Neuronal stem cell (in vitro differentiated cells): ENCODE measurements around the gene C19orf53.

Experiments
- DNase-seq: peaks from one replicate; pipeline ENCODE4 v3.0.0-alpha.2; 2013; ENCODE audit warnings: low spot score
- H2AFZ ChIP-seq: one replicate; pipeline ENCODE4 v1.6.1; 2013; ENCODE audit warnings: mild to moderate bottlenecking, low read length, inconsistent platforms
- H2AK5ac ChIP-seq: 2 replicates; pipeline ENCODE4 v1.6.1; 2013; ENCODE audit warnings: low read depth, mild to moderate bottlenecking, inconsistent platforms, low read length, moderate library complexity, mixed read lengths
- H2BK120ac ChIP-seq: 2 replicates; pipeline ENCODE4 v1.6.1; 2013; ENCODE audit warnings: low read depth, mild to moderate bottlenecking, inconsistent platforms, low read length, moderate library complexity, mixed read lengths
- H2BK12ac ChIP-seq: one replicate; pipeline ENCODE4 v1.6.1; 2013; ENCODE audit warnings: low read length, inconsistent platforms
- H2BK15ac ChIP-seq: 2 replicates; pipeline ENCODE4 v1.6.1; 2013; ENCODE audit warnings: mild to moderate bottlenecking, low read length, inconsistent platforms, mixed read lengths
- H2BK5ac ChIP-seq: one replicate; pipeline ENCODE4 v1.6.1; 2013; ENCODE audit warnings: inconsistent platforms, mild to moderate bottlenecking, low read length, moderate library complexity
- H3K14ac ChIP-seq: one replicate; pipeline ENCODE4 v1.6.1; 2013; ENCODE audit warnings: low read length, inconsistent platforms
- H3K18ac ChIP-seq: 2 replicates; pipeline ENCODE4 v1.6.1; 2013; ENCODE audit warnings: low read length, inconsistent platforms
- H3K23ac ChIP-seq: 2 replicates; pipeline ENCODE4 v1.6.1; 2013; ENCODE audit warnings: low read depth, mild to moderate bottlenecking, mixed read lengths, low read length, inconsistent platforms; ENCODE audit not compliant: poor library complexity
- H3K27ac ChIP-seq: replicated peaks from 3 replicates; pipeline ENCODE4 v1.5.1; 2013; ENCODE audit warnings: low read length, inconsistent platforms
- H3K27me3 ChIP-seq, 3 experiments: 2 replicates each; pipeline ENCODE4 v1.6.1; 2013; ENCODE audit warnings: low read length in 3 of 3, mild to moderate bottlenecking in 2 of 3, inconsistent platforms in 1 of 3, low read depth in 1 of 3, mixed read lengths in 1 of 3, moderate library complexity in 1 of 3; ENCODE audit not compliant: control insufficient read depth in 3 of 3, insufficient read depth in 3 of 3
- H3K36me3 ChIP-seq, 2 donors: replicated peaks in 1 of 2; 2 replicates each; pipeline ENCODE4 v1.6.1; 2013; ENCODE audit warnings: low read length in 2 of 2; ENCODE audit not compliant: control insufficient read depth in 2 of 2, insufficient read depth in 2 of 2
- H3K4ac ChIP-seq: 2 replicates; pipeline ENCODE4 v1.6.1; 2013; ENCODE audit warnings: inconsistent platforms, mild to moderate bottlenecking, low read length, moderate library complexity
- H3K4me1 ChIP-seq, 2 donors: 1 replicate in 1 of 2; 2 replicates in 1 of 2; pipeline ENCODE4 v1.6.1; 2013; ENCODE audit warnings: low read length in 2 of 2, low read depth in 1 of 2; ENCODE audit not compliant: control insufficient read depth in 2 of 2, insufficient read depth in 1 of 2
- H3K4me2 ChIP-seq: one replicate; pipeline ENCODE4 v1.6.1; 2013; ENCODE audit warnings: mild to moderate bottlenecking, low read length, inconsistent platforms; ENCODE audit not compliant: insufficient read depth, poor library complexity, severe bottlenecking
- H3K4me3 ChIP-seq, 2 donors: 2 replicates each; pipeline ENCODE4 v1.5.1; 2013; ENCODE audit warnings: low read length in 2 of 2, mild to moderate bottlenecking in 2 of 2, inconsistent platforms in 1 of 2, moderate library complexity in 1 of 2
- H3K79me1 ChIP-seq: one replicate; pipeline ENCODE4 v1.6.1; 2013; ENCODE audit warnings: low read depth, mild to moderate bottlenecking, inconsistent platforms, low read length, moderate library complexity
- H3K9ac ChIP-seq: one replicate; pipeline ENCODE4 v1.6.1; 2013; ENCODE audit warnings: mild to moderate bottlenecking, low read depth, low read length, inconsistent platforms; ENCODE audit not compliant: poor library complexity
- H3K9me3 ChIP-seq, 2 donors: replicated peaks in 1 of 2; 2 replicates each; pipeline versions ENCODE3 to v1.6.1; 2013; ENCODE audit warnings: low read length in 2 of 2, mild to moderate bottlenecking in 2 of 2, inconsistent platforms in 1 of 2, low read depth in 1 of 2, mixed read lengths in 1 of 2, moderate library complexity in 1 of 2; ENCODE audit not compliant: control insufficient read depth in 2 of 2, insufficient read depth in 1 of 2
- H4K8ac ChIP-seq: one replicate; pipeline ENCODE4 v1.6.1; 2013; ENCODE audit warnings: low read depth, mild to moderate bottlenecking, inconsistent platforms, low read length, moderate library complexity
- H4K91ac ChIP-seq: one replicate; pipeline ENCODE4 v1.6.1; 2013; ENCODE audit warnings: low read length, low read depth, mild to moderate bottlenecking, inconsistent platforms; ENCODE audit not compliant: poor library complexity
- WGBS, 2 donors: extraction: QIAGEN DNeasy Blood & Tissue Kit; methylation state at CpG; one replicate each; pipeline ENCODE4 v1.1.7; 2013; ENCODE audit warnings: missing lambda C conversion rate in 2 of 2, mixed read lengths in 1 of 2; ENCODE audit not compliant: insufficient read length in 2 of 2, insufficient replicate concordance in 1 of 2; ENCODE audit errors: extremely low coverage in 2 of 2; 5-methylcytosine and 5-hydroxymethylcytosine counted together

Gene C19orf53

DNA sequence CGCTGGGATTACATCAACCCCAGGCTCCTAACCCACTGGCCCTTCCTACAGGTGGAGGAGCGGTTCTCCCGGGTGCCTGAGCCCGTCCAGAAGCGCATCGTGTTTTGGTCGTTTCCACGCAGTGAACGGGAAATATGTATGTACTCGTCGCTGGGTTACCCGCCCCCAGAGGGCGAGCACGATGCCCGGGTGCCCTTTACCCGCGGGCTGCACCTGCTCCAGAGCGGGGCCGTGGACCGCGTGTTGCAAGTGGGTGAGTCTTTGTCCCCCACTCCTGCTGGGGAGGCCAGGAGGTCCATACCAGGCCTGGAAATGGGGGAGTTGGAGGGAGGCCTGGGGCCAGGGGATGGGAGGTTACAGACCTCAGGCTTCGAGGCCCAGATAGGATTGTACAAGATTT lies 25.4 kb downstream of the C19orf53 start:
- H4K91ac ChIP-seq: no peak overlapping the region
- H3K14ac ChIP-seq: no peak overlapping the region
- H3K4me1 ChIP-seq: peaks cover 4 to 8% of the 10 kb centered on the region in 2 donors
- H3K27me3 ChIP-seq: no peaks in the 10 kb centered on the region
- peak overlapping the region; percentile 19 for H3K18ac ChIP-seq
- no peak overlapping the region for H4K8ac ChIP-seq
- DNase-seq: no peak
- H3K4me2 ChIP-seq: no peak overlapping the region
- no peak overlapping the region for H2BK12ac ChIP-seq
- WGBS, 2 donors: no CpG with 5 or more reads among the region's 22 CpGs
- no peaks in the 10 kb centered on the region for H3K9me3 ChIP-seq
- no peak overlapping the region for H2BK15ac ChIP-seq
- no peak overlapping the region for H3K27ac ChIP-seq
- no peak overlapping the region for H3K9ac ChIP-seq
- no peak overlapping the region for H3K4ac ChIP-seq
- peaks cover 17% of the 10 kb centered on the region for H3K79me1 ChIP-seq
- H3K4me3 ChIP-seq: peak overlapping the region in 1 of 2 donors; percentile 42
- no peak overlapping the region for H2BK120ac ChIP-seq
- no peak overlapping the region for H3K23ac ChIP-seq
- no peak overlapping the region for H2BK5ac ChIP-seq
- H2AK5ac ChIP-seq: no peak overlapping the region
- no peak overlapping the region for H2AFZ ChIP-seq
- peaks cover 13 to 31% of the 10 kb centered on the region in 2 donors for H3K36me3 ChIP-seq

DNA sequence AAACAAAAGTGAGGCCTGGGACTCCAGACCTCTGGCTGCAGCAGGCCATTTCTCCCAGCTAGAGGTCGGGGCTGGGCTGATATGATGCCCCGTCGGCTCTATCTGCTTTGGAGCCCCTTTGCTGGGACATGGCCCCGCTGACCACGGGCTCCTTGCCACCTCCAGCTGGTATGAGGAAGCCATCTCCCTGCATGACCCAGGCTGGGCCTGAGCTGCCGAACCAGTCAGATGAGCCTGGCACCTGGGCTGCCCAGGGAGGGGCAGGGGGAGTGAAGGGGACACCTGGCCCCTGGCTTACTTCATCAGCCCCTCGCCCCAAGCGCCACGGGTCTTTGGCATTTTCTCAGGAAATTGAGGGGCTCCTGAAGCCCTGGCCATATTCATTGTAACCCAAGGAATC lies 28.8 kb downstream of the C19orf53 start:
- peaks cover 0 to 1% of the 10 kb centered on the region in 2 donors for H3K4me1 ChIP-seq
- H3K9ac ChIP-seq: no peak overlapping the region
- H2AFZ ChIP-seq: no peak overlapping the region
- no peak overlapping the region for H2BK12ac ChIP-seq
- no peaks in the 10 kb centered on the region for H3K9me3 ChIP-seq
- H2BK120ac ChIP-seq: no peak overlapping the region
- H2BK15ac ChIP-seq: no peak overlapping the region
- no peak overlapping the region for H4K8ac ChIP-seq
- peaks cover 35 to 55% of the 10 kb centered on the region in 2 donors for H3K36me3 ChIP-seq
- WGBS, 2 donors: no CpG with 5 or more reads among the region's 9 CpGs
- H2AK5ac ChIP-seq: no peak overlapping the region
- DNase-seq: no peak
- H3K18ac ChIP-seq: no peak overlapping the region
- H4K91ac ChIP-seq: no peak overlapping the region
- no peak overlapping the region for H3K4me3 ChIP-seq
- no peak overlapping the region for H3K4ac ChIP-seq
- H3K23ac ChIP-seq: peak overlapping the region; percentile 96
- H3K4me2 ChIP-seq: no peak overlapping the region
- no peak overlapping the region for H2BK5ac ChIP-seq
- H3K14ac ChIP-seq: no peak overlapping the region
- H3K79me1 ChIP-seq: peaks cover 11% of the 10 kb centered on the region
- H3K27ac ChIP-seq: no peak overlapping the region
- H3K27me3 ChIP-seq: no peaks in the 10 kb centered on the region

GRCh38 chr19:13804830-13805683 lies 30.8 kb downstream of the C19orf53 start:
- Histone ChIP-seq H3K4me3 (no peak overlapping the region), H2BK5ac (no peak overlapping the region), H2AK5ac (peak overlapping the region; percentile 46), H3K27ac (no peak overlapping the region), H3K14ac (no peak overlapping the region), H3K79me1 (peaks cover 9% of the 10 kb centered on the region), H3K36me3 (peaks cover 43 to 72% of the 10 kb centered on the region in 2 donors), H3K9ac (no peak overlapping the region), H2BK15ac (peak overlapping the region; percentile 49), H3K18ac (peak overlapping the region; percentile 48), H3K4ac (no peak overlapping the region), H3K23ac (peak overlapping the region; percentile 73), H3K27me3 (no peaks in the 10 kb centered on the region), H4K91ac (no peak overlapping the region), H2BK12ac (no peak overlapping the region), H4K8ac (no peak overlapping the region), H3K4me1 (peaks cover 0 to 1% of the 10 kb centered on the region in 2 donors), H2BK120ac (peak overlapping the region; percentile 61), H2AFZ (no peak overlapping the region), H3K9me3 (no peaks in the 10 kb centered on the region), H3K4me2 (no peak overlapping the region)
- 100% methylated on average over 2 of the region's 35 CpGs; no CpG with 5 or more reads in 1 of the 2 donors for WGBS, 2 donors
- DNase-seq: no peak

- Histone ChIP-seq H3K4ac (no peak overlapping the region), H3K27ac (no peak overlapping the region), H2AK5ac (no peak overlapping the region), H3K14ac (no peak overlapping the region), H3K36me3 (peaks cover 42 to 72% of the 10 kb centered on the region in 2 donors), H2BK12ac (no peak overlapping the region), H3K23ac (no peak overlapping the region), H2AFZ (no peak overlapping the region), H3K9ac (no peak overlapping the region), H3K18ac (no peak overlapping the region), H2BK5ac (no peak overlapping the region), H3K79me1 (peaks cover 7% of the 10 kb centered on the region), H4K91ac (no peak overlapping the region), H2BK15ac (no peak overlapping the region), H4K8ac (no peak overlapping the region), H3K27me3 (no peaks in the 10 kb centered on the region), H3K4me3 (no peak overlapping the region), H3K4me1 (peaks cover 0 to 1% of the 10 kb centered on the region in 2 donors), H3K9me3 (no peaks in the 10 kb centered on the region), H3K4me2 (no peak overlapping the region), H2BK120ac (no peak overlapping the region)
- no peak for DNase-seq
- 100% methylated on average over 1 of the region's 3 CpGs; no CpG with 5 or more reads in 1 of the 2 donors for WGBS, 2 donors
Measured at GRCh38 chr19:13806728-13807127, 32.5 kb downstream of the C19orf53 start.
